NCI-H1930 (cell line): Measurements from ENCODE around the gene MICAL3.

Experiments used
- DNase-seq, 2 experiments: peaks; one replicate each; lab custom pipeline; 2025; lab: John Stamatoyannopoulos, UW

The MICAL3 gene

DNA sequence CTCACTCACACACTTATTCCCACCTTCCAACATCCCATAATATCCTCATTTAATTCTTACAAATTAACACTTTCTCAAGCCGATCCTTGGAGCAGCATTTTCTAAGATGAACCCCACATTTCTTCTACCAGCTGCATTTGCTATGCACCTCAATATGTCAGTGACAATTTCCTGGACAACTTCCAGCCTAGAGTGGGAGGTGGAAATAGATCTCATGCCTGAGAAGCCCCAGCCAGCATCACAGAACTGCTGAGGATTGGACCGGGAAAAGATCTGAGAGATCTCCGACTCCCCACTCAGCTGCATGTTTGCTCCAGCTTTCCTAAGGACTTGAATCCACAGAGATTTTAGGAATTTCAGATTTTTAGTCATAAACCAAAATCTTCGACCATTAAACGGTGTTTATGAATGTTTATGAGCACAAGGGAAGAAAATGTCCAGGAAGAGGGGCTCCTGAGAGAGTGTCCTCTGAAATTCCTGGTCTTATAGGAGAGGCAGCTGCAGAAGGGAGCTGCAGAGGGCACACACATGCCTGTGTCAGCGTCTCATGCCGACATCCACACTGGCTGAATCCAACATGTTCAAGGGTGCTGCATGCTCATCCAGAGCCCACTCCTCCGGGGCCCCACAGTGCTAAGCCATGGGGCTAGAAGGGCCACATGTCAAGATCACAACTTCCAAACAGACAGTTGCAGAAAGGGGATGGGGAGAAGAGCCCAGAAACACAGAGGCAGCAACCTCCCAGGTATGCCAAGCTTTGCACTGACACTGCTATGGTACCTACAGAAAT is 68.6 kb downstream of the MICAL3 start:
- DNase-seq: no peak

DNA sequence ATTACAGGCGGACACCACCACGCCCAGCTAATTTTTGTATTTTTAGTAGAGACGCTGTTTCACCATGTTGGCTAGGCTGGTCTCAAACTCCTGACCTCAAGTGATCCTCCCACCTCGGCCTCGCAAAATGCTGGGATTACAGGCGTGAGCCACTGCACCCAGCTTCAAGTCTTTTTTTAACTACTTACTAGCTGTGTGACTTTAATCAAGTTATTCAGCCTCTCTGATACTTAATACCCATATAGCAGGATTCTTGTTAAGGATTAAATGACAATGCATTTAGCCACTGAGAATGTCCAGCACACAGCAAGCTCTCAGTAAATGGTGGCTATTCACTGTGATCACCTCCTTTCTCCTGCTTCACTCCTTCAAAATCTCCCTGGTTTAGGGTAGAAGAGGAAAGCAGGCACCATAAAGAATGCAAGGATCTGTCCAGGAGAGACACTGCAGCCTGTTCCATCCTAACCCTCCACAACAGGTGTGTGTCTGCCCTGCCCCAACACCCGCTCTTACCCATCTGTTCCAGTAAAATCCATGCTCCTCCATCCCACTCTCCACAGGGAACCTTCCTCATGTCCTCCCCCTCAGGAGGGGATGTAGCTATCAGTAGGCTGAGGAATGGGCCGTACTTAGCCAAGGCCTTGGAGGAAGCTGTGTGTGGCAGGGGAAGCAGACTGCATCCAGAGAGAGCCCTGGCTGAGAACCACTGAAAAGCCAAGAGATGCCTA is 69.3 kb downstream of the MICAL3 start:
- no peak for DNase-seq

DNA sequence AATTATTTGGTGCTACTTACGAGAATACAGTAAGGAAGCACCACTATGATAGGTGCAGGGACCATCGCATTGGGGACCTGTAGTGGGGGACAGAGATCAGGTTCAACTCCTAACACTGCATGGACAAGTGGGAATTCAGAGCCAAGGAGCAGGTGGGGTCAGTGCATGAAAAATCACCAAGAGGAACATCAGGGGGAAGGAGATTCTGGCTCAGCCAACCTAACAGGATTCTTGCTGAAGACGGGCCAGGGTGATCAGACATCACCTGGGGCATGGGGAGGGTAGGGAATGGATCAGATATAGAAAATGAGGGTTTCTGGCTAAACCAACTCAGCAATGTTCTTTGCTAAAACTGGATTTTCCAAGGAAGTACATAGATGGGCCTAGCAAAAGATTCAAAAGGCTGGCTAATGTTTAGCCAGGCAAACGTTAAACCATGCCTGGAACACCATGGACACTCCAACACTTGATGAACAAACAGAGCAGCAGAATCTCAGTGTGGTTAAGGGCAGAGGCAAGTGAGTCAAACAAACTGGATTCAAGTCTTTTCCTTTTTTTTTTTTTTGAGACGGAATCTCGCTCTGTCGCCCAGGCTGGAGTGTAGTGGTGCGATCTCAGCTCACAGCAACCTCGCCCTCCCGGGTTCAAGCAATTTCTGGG is 70.0 kb downstream of the MICAL3 start:
- no peak for DNase-seq

DNA sequence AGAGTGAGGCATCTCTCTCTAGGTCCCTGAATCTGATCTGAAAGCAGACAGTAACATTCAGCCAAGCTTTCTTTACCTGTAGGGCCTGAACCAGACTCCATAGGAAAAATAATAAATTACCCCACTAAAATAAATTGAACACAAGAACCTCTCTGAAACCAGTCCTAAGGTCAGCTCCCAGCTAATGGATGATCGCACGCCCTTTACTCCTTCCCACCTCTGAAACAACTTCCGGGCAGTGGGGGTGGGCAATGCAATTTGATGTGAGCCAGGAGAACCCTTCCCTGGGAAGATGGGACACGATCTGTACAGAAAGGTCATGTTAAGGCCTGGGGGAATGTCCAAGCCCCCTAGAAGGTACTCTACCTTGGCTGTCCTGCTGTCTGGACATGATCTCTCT is 71.2 kb downstream of the MICAL3 start:
- DNase-seq: no peak

DNA sequence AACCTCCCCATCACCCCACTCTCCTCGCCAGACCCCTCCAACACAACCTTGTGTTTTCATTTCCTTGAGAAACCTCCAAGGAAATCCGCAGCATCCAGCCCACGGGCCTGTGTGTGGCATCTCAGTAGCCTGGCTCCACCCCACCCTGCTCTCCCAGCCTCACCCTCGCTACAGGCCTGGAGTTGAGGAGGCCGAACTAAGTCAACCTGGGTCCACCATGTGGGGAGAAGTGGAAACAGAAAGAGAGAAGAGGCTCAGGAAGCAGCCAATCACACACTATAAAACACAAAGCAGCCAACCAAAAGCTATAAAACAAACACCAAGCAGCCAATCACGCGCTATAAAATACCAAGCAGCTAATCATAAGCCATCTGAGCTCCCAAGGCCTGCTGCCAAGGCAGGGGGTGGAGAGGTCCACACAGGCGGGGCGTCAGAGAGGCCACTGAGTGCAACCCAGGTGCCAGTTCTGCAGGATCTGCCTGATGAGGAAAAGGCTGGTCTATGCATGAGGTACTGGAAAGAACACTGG is 72.0 kb downstream of the MICAL3 start:
- DNase-seq: no peak

DNA sequence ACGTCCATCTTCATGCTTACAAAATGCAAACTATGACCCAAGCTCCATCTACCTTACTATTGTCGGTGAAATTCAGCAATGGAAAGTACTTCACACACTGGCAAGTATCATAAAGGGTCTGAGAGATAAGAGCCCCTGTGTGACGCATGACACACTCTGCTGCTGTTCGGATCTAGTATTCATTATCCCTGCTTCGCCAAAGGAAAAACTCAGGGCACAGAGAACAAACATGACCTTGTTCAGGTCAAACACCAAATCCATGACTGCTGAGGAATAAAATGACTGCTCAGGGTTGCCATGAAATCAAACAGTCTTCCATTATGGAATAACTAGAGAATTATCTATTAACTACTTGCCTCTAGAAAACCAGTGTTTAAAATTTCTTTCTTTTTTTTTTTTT is 73.0 kb downstream of the MICAL3 start:
- no peak for DNase-seq

DNA sequence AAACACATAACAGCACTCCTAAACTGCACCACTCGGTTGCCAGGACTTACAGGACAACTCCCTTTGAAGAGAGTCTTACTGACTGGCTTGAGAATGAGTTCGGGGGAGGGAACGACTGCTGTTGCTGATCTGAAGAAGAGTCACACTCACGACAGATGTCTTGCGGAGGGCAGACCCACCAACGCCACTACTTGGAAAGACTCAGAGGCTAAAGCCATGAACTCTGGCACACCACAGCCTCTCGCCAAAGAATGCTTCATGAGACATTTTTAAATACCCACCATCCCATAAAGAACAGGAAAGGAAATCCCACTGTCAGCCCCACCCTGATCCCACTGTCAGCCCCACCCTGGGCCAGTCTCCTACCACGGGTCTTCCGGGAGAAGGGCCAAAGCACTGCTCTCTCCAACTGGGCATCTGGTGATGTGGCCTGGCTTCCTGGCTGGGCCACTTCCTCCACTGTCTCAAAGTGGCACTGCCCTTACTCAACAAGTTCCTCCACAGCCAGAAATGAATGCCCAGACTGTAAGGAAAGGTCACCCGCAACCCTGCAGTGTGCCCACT is 73.6 kb downstream of the MICAL3 start:
- DNase-seq: no peak

DNA sequence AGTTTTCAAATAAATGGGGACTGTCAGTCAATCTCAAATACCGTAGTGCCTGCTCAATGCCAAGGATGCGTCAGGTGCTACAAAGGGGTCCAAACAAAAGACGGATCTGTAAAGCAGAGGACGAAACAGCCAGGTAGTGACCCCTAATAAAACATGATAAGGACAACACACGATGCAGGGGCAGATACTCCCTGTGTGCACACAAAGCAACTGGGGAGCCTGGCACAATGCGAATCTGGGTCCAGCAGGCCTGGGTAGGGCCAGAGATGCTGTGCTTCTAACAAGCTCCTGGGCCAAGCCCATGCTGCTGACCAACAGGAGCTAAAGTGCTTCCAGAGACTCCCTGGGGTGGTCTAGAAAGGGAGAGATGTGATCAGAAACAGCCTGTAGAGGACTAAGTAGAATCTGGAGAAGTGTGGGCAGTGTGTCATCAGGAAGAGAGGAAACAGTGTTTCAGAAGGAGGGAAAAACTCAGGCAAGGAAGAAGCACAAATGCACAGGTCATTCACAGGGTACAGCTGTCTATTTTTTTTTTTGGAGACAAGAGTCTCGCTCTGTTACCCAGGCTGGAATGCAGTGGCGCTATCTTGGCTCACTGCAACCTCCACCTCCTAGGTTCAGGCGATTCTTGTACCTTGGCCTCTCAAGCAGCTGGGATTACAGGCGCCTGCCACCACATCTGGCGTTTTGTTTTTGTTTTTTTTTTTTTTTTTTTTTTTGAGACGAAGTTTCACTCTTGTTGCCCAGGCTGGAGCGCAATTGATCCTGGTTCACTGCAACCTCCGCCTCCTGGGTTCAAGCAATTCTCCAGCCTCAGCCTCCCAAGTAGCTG is 74.5 kb downstream of the MICAL3 start:
- no peak for DNase-seq

DNA sequence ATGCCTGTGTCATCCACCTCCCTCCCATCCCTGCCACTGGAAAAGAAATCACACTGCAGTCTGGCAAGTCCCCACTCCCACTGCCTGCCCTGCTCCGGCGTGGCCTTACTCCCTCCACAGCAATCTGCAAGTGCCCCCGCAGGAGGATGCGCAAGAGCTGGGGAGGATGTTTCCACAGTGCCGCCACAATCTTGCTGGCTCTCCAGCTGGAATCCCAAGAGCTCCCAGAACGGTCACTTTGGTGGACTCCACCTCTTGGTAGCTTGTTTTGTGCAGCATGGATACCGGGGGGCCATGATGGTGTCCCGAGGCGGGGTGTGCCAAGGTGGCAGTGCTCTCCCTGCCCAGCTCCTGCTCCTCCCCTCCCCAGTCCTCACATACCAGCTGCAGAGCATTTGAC is 76.3 kb downstream of the MICAL3 start:
- DNase-seq: no peak

DNA sequence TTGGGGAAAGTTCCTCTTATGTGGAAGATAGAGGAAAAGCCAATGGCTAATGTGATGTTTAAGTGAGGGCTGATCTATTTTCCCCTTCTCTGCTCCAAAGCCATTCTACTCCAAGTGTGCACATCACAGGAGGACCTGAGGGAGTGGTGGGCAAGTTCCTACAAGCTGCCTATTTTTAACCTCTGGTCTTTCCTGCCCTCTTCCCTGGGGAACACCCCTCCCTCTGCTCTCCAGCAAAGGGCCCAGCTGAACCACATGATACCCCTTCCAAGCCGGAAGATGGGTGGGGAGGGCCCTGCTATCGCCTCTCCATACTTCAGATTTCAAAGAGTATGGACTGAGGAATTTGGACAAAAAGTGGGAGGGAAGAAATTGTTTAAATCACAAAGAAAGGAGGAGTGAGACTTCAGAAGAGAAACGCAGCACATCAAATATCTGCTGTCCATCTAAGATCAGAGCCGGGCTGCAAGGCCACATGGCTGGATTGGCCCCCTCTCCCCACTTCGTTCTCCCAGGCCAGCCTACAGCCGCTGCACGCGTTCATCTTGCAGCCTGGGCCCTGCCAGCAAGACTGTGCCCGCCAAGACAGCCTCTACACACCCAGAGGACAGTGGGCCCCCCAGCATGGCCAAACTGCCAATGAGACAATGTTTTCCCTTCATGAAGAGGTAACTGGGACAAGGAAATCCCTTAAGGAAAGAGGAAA is 77.5 kb downstream of the MICAL3 start:
- DNase-seq: no peak

DNA sequence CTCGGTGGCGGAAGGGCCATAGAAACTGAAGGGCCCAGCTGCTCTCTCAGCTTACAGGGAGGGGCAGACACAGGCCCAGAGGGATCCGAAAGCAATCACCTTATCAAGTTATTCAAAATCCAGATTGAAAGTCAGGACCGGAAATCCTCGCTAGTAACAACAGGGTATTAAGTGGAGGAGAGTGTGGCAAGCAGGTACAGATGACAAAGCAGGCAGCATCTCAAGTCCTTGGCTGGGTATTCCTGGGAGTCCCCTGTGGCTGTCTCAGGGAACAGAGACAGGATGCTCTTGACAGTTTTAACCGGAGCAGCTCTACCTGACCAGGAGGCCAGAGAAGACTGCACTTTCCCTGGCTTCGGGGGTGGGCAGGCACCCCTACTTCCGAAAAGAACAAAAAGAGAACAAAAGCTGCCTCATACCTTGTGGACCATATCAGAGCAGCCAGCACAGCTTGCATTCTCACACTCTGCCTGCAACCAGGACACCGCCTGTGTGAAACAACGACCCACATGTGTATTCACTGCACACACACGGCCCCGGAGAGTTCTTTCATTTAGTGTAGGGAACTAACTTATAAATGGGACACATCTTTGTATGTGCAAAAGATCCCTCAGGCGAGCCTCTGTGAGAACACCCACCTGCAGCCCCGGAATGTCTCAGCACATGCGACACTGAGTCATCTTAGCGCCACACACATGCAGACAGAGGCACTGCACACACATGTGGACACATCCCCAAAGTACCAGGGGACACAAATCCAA is 78.3 kb downstream of the MICAL3 start:
- no peak for DNase-seq

DNA sequence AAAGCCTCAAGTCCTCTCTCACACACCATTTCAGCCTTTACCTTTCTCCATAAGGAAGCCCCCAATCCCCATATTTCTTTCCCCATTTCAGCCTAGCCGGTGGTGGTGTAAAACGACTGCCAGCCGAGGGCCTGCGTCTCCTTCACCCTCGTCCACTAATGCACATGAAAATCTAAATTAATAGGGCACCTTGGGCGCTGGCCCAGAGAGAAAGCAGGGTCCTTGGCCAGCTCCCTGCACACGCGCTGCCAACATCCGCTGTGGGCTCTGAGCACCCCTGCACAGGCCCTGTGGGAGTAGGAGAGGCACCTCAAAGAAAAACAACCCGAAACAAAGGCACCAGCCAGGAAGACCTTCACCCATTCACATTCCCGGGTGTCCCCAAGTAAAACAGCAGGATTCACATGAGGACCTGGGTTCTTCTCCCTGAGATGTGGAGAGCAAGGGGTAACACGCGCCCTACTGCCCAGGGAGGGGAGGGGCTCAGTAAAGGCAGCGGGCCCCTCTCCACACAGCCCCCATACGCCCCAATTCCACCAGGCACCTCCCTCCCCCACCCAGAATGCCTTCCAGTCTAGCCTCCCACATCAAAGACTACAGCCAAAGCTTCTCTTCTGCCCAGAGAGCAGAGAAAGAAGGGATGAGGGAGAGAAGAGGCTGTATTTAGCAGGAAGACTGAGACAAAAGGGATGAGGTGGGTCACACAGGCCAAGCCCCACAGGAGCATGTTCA is 79.0 kb downstream of the MICAL3 start:
- DNase-seq: no peak

DNA sequence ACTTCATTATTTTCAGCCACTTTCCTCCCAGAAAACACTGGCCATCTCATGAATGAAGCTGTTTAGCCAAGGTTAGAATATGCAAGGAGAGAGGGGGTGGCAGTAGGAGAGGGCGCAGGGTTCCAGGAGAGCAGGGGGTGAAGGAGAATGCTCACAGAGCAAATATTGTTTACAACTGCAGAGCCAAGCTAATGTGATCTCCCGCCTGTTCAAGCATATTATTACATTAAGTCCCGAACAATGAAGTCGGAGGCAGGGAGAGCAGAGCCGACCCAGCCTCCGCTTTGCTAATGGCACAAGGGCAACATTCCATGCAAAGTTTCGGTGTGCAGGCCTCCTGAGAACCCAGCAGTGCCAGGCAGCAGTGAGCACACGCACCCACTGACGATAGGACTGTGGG is 80.1 kb downstream of the MICAL3 start:
- no peak for DNase-seq

DNA sequence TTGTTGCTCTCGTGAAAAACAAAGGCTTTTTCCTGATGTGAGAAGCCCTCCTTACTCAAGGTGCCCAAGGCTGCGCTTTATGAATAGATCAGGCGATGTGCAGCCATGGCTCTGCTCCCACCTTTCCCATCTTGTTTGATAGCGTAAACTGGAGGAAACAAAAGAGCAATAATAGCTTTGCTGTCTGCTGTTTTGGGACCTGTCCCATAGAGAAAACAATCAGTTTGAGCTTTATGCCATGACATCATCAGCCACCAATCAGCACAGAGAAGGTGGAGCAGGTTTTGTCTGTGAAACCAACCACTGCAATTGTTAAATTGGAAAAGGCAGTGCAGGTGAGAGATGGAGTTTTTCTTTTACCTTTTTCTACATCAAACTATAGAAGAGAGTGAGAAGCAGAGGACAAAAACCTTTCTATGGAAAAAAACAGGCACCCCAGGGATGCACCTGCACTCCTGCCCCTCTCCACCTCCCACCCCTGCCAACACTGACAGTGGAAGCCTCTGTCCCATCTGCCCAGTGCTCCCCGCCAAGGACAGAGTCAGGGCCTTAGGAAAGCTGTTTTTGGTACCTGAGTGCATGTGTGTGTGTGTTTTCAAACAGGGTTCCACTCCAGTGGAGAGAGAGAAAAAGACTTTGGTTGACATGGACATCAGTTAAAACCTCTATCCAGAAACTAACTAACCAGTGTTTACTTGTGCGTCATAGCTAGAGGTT is 80.7 kb downstream of the MICAL3 start:
- no peak for DNase-seq

DNA sequence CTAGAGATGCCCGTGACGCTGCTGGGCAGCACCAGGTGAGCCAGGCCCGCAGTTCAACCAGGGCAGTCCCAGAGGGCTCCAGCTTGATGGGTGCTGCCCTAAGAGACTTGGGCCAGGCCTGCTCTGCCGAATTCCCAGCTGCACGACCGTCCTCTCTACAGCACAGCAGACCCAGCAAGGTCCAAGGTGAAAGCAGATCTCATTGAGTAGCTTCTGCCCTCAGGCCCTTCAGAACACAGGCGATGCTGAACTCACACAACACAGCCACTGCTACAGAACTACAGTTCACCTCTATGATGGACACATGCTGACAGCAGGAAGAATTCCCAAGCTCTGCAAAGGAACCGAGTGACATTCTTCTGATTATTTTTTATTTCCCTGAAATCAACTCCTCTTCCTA is 81.6 kb downstream of the MICAL3 start:
- DNase-seq: no peak

DNA sequence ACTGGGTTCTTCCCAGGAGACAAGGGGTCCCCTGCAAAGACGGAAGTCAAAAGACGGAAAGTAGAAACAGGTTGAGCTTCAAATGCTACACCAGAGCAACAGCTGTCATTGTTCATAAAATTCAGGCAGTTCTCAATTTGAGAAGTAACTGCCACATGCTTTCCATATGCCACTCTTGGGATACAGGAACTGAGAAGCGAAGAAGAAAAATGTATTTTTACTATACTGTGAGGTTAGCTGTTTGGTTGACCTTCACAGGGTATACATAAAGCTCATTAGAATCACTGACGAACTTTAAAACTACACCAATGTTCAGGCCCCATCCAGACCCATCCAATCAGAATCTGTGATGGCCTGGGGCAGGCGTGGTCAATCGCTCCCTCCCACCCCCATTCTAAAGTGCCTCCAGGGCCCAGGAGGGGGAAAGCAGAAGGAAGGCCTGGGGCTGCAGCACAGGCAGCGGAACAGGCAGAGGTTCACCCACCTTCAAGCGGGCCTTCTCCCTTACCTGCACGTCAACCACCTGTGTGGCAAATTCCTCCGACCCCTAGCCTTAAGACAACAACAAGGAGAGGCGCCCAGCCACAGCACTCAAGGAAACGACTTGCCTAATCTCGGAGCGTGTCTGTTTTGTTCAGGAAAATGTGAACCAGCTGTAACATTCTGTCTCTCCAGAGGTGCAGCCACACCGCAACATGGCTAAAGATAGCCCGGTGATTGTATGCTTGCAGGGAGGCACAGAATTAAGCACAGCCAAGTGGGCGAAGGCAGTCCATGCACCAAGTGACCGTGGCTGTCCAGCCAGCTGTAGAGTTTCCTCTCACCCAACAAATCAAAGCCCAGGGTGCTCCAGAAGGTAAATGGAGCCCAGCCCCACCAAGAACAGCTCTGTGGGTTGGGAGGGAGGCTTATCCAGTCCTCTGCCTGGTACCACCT is 82.6 kb downstream of the MICAL3 start:
- no peak for DNase-seq

DNA sequence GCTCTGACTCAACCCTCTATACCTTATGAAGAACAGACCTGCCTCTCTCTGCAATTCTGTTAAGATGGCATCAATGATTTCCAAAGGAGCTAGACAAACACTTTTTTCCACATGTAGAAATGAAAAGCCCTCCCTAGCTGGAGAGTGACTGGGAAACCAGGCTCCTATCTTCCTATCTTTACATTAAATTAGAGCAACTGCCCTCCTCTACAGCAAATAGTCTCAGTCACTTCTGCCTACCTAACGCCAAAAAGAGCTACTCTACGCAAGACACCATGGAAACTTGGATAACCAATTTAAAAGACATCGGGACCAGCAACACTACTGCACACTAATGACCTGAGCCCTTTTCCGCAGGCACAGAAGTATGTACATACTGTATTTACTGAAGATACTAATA is 84.8 kb downstream of the MICAL3 start:
- DNase-seq: no peak

DNA sequence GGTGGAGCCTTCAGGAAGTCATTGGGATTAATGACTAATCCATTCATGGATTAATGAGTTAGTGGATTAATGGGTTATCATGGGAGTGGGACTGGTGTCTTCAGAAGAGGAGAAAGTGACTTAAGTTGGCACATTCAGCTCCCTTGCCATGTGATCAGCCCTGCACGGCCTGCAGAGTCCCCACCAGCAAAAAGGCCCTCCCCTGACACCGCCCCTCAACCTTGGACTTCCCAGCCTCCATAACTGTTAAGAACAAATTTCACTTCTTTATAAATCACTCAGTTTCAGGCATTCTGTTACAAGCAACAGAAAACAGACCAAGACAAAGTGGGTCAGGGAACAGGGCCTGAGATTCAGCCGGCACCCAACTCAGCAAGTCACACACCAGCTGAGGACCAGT is 85.3 kb downstream of the MICAL3 start:
- no peak for DNase-seq
